Cortex of kidney (tissue), 1 donor: ENCODE results near the gene KNDC1.
"Not testable (repeated sequence)": the region's sequence is repeated elsewhere in the genome, so short reads cannot be mapped to it uniquely, and the experiment has no call there.

Experiments
- DNase-seq: peaks from one replicate; lab custom pipeline; 2025; lab: John Stamatoyannopoulos, UW

KNDC1 gene

GRCh38 chr10:133126431-133127290 is 33.4 kb upstream of the KNDC1 start:
- no peak for DNase-seq

- no peak for DNase-seq
Observed at GRCh38 chr10:133127291-133128125, 32.5 kb upstream of the KNDC1 start.

- DNase-seq, result no peak
Observed at GRCh38 chr10:133128126-133129070, 31.6 kb upstream of the KNDC1 start.

DNA sequence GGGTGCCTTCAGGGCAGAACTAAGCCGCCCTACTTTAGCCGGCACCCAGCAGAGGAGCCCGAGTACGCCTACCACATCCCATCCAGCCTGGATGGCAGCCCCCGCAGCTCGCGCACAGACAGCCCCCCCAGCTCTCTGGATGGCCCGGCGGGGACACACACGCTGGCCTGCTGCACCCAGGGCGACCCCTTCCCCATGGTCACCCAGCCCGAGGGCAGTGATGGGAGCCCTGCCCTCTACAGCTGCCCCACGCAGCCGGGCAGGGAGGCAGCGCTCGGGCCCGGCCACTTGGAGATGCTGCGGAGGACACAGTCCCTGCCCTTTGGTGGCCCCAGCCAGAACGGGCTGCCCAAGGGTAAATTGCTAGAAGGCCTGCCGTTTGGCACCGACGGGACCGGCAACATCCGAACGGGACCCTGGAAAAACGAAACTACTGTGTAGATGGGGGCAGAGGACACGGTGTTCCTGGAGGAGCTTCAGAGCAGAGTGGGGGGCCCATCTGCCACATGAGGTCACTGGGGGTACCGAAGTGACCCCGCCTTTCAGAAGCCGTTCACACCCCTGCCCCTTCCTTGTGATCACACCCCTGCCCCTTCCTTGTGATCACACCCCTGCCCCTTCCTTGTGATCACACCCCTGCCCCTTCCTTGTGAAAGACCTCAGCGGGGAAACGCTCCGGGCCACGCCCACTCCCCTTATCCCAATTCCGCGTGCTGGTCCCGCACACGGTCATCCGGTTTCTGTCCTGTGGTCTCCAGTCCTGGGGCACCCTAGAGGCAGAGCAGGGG is 30.8 kb upstream of the KNDC1 start:
- no peak for DNase-seq

GRCh38 chr10:133129859-133130495 is 30.0 kb upstream of the KNDC1 start:
- no peak for DNase-seq

DNA sequence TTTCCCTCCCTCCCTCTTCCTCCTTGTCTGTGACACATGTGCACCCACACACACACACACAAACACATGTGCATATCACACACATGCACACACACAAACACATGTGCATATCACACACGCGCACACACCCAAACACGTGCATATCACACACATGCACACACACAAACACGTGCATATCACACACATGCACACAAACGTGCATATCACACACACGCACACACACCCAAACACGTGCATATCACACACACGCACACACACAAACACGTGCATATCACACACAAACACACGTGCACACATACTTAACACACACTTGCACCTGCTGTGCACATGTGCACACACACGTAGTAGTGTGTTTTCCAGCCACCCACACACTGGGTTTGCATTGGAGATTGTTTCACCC is 29.4 kb upstream of the KNDC1 start:
- DNase-seq, result no peak

GRCh38 chr10:133131053-133131452 is 29.0 kb upstream of the KNDC1 start:
- no peak for DNase-seq

- DNase-seq, result no peak
Observed at GRCh38 chr10:133131734-133132472, 28.1 kb upstream of the KNDC1 start.

- DNase-seq, result no peak
Observed at GRCh38 chr10:133132473-133133291, 27.3 kb upstream of the KNDC1 start.

- no peak for DNase-seq
Observed at GRCh38 chr10:133133471-133134231, 26.4 kb upstream of the KNDC1 start.

- DNase-seq, result no peak
Observed at GRCh38 chr10:133134411-133135115, 25.5 kb upstream of the KNDC1 start.

DNA sequence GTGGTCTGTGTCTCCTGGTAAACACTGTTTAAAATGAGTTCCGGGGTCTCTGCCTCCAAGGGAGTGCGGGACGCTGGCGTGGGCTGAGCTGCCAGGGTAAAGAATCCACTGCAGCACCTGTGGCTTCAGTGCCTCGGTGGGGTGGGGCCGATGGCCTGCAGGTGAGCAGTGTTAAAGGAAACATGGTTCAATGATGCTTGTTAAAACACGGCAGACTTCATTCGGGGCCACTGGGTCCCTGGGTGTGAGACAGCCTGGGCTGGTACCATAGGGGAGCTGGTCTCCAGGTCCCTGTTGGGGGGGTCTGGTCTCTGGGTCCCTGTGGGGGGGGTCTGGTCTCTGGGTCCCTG is 24.9 kb upstream of the KNDC1 start:
- DNase-seq, result no peak

GRCh38 chr10:133137486-133138145 is 22.4 kb upstream of the KNDC1 start:
- DNase-seq, result not testable (repeated sequence)

GRCh38 chr10:133139551-133140065 is 20.4 kb upstream of the KNDC1 start:
- DNase-seq, result no peak

GRCh38 chr10:133140417-133141143 is 19.4 kb upstream of the KNDC1 start:
- no peak for DNase-seq
